Body of pancreas (tissue), 4 donors: Measurements from ENCODE around the gene PAK4.

Source experiments
- CTCF ChIP-seq, 7 experiments: fragments of 450-650 bp in 4 of 7; fragments of 200-600 bp in 3 of 7; sonication (generic) in 3 of 7; IDR thresholded peaks; one replicate each; pipeline ENCODE4 v1.5.1; 2016 to 2019; ENCODE audit warnings: antibody characterized with exemption in 7 of 7
- POLR2A ChIP-seq, 3 donors: fragments of 450-650 bp; IDR thresholded peaks; one replicate each; pipeline ENCODE4 v1.6.1; 2016; ENCODE audit warnings: antibody characterized with exemption in 3 of 3, mild to moderate bottlenecking in 2 of 3

- TF ChIP-seq CTCF (IDR thresholded peaks at IDR 0.05) (no peak), POLR2A (IDR thresholded peaks at IDR 0.05) (no peak)
These were observed 41.2 kb downstream of the PAK4 start for GRCh38 chr19:39166571-39167391.
